C4-2B (cell line): ENCODE results near the gene GPI.

Experiments
- ZFX ChIP-seq: fragments of 450-650 bp; IDR thresholded peaks from 2 replicates; pipeline ENCODE4 v1.6.1; 2017
- TF ChIP-seq, protein P1 (sequence below): fragments of 450-650 bp; conservative IDR thresholded peaks from 2 replicates; pipeline ENCODE4 v1.5.1; 2017; ENCODE audit warnings: mild to moderate bottlenecking

DNA sequence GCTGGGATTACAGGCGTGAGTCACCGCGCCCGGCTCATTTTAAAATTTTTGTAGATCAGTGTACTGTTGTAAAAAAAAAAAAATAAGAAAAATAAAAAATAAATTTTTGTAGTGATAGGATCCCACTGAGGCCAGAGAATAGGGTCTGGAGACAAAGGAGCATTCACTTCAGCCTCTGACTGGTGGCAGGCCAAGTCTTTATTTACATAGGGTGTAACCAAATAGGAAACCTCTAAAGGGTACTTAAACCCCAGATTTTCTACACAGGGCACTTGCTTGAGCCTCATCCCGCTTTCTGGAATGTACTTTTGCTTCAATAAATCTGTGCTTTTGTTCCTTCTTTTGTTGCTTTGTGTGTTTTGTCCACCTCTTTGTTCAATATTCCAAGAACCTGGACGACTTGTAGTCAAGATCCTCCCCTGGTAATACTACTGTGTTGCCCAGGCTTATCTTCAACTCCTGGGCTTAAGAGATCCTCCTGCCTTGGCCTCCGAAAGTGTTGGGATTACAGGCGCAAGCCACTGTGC lies 37.1 kb downstream of the GPI start:
- TF ChIP-seq, protein P1, sequence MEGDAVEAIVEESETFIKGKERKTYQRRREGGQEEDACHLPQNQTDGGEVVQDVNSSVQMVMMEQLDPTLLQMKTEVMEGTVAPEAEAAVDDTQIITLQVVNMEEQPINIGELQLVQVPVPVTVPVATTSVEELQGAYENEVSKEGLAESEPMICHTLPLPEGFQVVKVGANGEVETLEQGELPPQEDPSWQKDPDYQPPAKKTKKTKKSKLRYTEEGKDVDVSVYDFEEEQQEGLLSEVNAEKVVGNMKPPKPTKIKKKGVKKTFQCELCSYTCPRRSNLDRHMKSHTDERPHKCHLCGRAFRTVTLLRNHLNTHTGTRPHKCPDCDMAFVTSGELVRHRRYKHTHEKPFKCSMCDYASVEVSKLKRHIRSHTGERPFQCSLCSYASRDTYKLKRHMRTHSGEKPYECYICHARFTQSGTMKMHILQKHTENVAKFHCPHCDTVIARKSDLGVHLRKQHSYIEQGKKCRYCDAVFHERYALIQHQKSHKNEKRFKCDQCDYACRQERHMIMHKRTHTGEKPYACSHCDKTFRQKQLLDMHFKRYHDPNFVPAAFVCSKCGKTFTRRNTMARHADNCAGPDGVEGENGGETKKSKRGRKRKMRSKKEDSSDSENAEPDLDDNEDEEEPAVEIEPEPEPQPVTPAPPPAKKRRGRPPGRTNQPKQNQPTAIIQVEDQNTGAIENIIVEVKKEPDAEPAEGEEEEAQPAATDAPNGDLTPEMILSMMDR: no peak
- no peak for TF ChIP-seq ZFX
